ENCODE data around the gene ARFIP1. TPM values are rescaled to one million over a fixed set of nuclear protein-coding genes. Genes with fewer than 3 reads are reported as not detected.

The ARFIP1 gene
- polyA plus RNA-seq, 3 donors, result 6.8 to 23.5 (median 10.9) TPM

GRCh38 chr4:152945639-152946038 is 165.9 kb downstream of the ARFIP1 start:
- 94 to 96% (median 95%) methylated on average over 9 of the region's 9 CpGs for WGBS, 3 donors
- H3K27ac ChIP-seq (ENCODE audit: low read depth, low read length), result no peak overlapping the region

DNA sequence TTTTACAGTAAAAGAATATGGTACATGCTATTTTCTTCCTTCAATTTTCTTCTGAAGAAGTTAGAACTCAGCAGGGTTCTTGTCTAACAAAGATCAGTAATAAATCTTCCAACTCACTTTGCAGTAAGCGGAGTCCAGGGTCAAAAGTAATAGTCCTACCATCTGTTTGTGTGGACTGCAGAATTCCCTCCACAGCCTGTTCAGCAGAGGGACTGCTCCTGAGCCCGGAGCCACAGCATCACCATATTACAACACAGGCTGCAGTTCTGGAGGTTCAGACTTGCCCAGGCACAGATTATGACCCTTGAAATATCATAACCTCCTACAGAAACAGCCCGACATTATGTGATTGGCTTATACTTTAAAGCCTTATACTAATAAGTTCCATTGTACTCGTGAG is 166.7 kb downstream of the ARFIP1 start:
- WGBS, 3 donors, result 75 to 95% (median 90%) methylated on average over 4 of the region's 4 CpGs
- no peak overlapping the region for H3K27ac ChIP-seq (ENCODE audit: low read depth, low read length)

- H3K27ac ChIP-seq (ENCODE audit: low read depth, low read length), result no peak overlapping the region
- WGBS, 3 donors, result 60 to 88% (median 74%) methylated on average over 2 of the region's 2 CpGs
Observed at GRCh38 chr4:152947311-152947710, 167.6 kb downstream of the ARFIP1 start.

- 55 to 68% (median 61%) methylated on average over 6 to 8 of the region's 8 CpGs for WGBS, 3 donors
- H3K27ac ChIP-seq (ENCODE audit: low read depth, low read length), result no peak overlapping the region
Observed at GRCh38 chr4:152949930-152950329, 170.2 kb downstream of the ARFIP1 start.

- no peak overlapping the region for H3K27ac ChIP-seq (ENCODE audit: low read depth, low read length)
- 80 to 87% (median 82%) methylated on average over 11 of the region's 11 CpGs for WGBS, 3 donors
Observed at GRCh38 chr4:152950402-152951274, 170.9 kb downstream of the ARFIP1 start.

DNA sequence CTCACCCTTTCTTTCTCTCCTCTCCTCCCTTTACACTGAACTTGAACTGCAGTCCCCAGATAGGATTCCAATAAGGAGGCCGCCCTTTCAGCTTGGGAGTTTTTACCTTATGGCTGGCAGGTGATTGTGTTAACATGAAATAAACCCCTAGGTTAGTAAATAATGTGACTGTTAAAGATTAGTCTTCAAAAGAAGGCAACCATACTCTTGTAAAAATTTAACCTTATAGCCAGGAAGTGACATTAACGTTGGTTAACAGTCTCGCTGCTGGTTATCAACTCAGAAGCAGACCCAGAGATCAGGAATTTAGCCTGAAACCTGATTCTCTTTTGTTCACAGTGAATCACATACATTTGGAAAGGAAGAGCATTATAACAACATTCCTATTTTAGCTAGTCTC is 171.6 kb downstream of the ARFIP1 start:
- 28 to 85% (median 77%) methylated on average over 3 of the region's 3 CpGs for WGBS, 3 donors
- no peak overlapping the region for H3K27ac ChIP-seq (ENCODE audit: low read depth, low read length)

DNA sequence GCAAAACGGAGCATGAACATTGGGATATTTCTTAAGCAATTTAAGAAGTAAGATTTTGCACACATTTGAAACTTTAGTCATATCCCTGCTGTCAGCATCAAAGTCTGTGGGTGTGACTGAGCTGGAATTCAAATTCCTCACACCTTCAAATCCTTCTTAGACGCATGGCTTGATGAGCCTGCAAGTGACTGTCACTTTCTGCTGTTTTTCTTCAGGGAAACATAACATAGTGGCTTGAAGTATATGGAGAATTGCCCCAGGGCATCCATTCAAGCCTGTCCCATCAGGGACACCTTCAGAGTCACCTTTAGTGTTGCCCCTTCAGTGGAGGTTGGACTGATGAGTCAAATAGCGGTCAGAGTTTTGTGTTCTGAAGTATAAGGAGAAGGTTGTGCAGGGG is 173.8 kb downstream of the ARFIP1 start:
- 93 to 95% (median 94%) methylated on average over 3 of the region's 3 CpGs for WGBS, 3 donors
- no peak overlapping the region for H3K27ac ChIP-seq (ENCODE audit: low read depth, low read length)

DNA sequence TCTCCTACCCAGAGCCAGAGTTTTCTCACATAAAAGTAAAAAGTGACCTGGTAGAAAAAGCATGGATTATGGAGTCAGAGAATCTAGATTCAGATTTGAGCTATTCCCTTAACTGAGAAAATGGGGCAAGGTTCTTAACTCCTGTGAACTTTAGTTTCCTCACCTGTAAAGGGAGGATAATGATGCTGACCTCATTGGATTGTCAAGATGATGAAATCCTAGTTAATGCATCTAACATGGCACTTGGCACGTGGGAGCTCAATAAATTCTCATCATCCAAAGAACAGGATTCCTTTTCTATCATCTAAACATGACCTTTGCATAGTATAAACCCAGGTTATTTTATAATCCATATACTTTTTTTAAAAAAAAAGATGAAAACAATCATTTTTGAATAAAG is 175.0 kb downstream of the ARFIP1 start:
- 86 to 97% (median 91%) methylated on average over 1 of the region's 1 CpG for WGBS, 3 donors
- H3K27ac ChIP-seq (ENCODE audit: low read depth, low read length), result no peak overlapping the region

GRCh38 chr4:152956147-152956546 is 176.4 kb downstream of the ARFIP1 start:
- H3K27ac ChIP-seq (ENCODE audit: low read depth, low read length), result no peak overlapping the region
- WGBS, 3 donors, result 63 to 89% (median 77%) methylated on average over 2 of the region's 2 CpGs

DNA sequence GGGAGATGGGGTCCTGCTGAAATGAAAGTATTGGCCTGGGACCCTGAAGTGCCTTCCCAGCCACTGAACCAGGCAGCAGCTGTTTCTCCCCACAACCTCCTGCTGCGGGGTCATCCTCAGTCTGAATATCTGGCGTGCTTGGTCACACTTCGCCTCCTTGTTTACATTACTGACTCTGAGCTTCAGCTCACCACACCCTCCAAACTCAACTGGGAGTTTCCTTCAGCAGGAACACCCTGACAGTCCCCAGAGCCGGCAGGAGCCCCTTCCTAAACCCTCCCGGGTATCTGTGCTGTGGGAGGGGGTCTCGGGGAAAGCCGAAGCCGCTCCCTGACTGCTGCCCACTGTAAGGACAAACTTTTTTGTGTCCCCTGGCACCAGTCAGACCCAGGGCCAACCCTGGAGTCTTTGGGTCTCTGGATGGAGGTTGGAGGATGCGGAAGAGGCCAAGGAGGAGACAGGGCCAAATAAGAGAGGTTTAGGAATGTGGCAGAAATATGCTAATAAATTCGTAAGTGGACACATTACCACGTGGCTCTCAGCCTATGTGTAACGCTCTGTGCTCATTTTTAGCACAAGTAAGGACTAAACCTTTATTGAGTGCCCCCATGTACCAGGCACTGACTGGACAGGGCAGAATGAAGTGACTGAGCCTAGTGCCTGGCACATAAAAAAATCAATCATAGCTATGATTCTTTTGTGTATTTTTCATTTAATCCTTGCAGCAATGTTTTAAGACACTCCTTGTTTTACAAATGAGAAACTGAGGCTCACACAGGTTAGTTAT is 177.1 kb downstream of the ARFIP1 start:
- no peak overlapping the region for H3K27ac ChIP-seq (ENCODE audit: low read depth, low read length)
- 64 to 72% (median 68%) methylated on average over 12 of the region's 12 CpGs for WGBS, 3 donors

DNA sequence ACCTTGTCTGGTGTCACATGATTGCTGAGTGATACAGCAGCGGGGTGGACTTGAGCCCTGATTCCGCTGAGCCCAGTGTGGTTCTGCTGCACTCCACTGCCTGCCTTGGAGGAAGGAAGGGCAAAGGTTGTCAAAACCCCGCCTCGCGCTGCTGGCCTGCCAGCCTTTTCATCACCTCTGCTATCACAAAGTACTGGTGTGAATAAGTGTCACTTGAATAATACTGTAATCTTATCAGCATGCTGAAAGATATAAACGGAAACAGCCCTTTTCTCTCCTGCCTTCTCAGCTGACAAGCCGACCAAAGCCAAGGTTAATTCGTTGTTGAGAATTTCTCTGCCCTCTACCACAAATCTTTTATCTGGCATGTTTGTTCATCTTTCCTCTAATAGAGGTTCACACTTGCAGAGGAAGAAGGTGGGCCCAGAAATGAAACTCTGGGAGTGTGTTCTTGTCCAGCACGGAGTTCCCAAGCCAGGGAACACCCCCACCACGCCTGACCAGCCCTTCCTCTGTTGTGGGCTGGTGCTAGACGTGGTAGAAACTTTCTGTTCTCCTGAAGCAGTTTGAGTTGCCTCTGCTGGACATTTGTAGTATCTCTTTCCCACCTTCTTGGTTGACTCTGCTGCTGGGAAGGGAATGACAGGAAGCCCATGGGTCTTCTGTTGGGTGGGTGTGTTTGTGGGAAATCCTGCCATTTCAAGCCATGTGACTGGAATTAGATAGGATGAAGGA is 177.8 kb downstream of the ARFIP1 start:
- H3K27ac ChIP-seq (ENCODE audit: low read depth, low read length), result no peak overlapping the region
- WGBS, 3 donors, result 18 to 50% (median 40%) methylated on average over 11 of the region's 11 CpGs

DNA sequence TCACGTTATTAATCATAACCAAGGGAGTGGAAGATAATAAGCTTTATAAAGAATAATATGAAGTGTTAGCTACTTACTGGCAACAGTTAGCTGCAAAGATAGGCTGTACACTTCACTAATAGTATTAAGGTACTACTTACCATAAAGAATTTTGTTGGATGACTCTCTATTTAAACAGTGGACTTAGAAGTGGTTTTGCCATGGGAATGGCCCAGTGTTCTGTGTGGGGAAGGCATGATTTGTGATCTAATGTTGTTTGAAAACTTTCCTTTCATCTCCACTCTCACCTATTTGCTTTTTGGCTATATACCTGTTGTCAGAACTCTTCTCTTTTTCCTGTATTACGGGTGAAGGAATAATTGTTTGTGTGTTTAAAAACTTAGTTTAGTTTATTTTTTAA is 179.3 kb downstream of the ARFIP1 start:
- H3K27ac ChIP-seq (ENCODE audit: low read depth, low read length), result no peak overlapping the region
- WGBS, 3 donors, result 59 to 95% (median 68%) methylated on average over 2 of the region's 2 CpGs

DNA sequence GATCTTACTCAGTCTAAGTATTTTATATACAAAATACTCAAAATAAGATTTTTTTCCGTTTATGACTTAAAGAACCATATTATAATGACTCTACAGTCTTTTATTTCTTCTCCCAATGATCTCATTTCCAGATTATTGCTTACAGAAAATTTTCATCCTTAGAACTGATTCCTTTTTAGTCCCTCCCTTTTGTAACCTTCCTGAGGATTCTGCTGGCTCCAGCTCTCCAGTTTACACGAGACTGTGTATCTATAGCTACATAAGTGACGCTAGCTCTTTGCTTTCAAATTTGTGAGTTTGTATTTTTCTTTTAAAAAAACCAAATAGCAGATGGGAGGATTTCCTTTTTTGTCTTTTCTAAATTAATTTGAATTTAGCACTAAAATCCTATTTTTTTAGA is 180.3 kb downstream of the ARFIP1 start:
- 91 to 95% (median 95%) methylated on average over 3 of the region's 3 CpGs for WGBS, 3 donors
- no peak overlapping the region for H3K27ac ChIP-seq (ENCODE audit: low read depth, low read length)

- H3K27ac ChIP-seq (ENCODE audit: low read depth, low read length), result no peak overlapping the region
Observed at GRCh38 chr4:152961014-152961772, 181.4 kb downstream of the ARFIP1 start.

GRCh38 chr4:152961773-152962115 is 182.0 kb downstream of the ARFIP1 start:
- WGBS, 3 donors, result 43 to 60% (median 49%) methylated on average over 1 of the region's 1 CpG
- no peak overlapping the region for H3K27ac ChIP-seq (ENCODE audit: low read depth, low read length)

More at GRCh38 chr4:152961014-152961772, 181.4 kb downstream of the ARFIP1 start:
- WGBS, 3 donors, result 54 to 70% (median 64%) methylated on average over 14 of the region's 14 CpGs
